Measurements from ENCODE around the gene IFITM5.
A peak's percentile ranks its signal among the peaks of the same experiment; 100 is the strongest.
"Not testable (repeated sequence)": the region's sequence is repeated elsewhere in the genome, so short reads cannot be mapped to it uniquely, and the experiment has no call there.

IFITM5 gene

DNA sequence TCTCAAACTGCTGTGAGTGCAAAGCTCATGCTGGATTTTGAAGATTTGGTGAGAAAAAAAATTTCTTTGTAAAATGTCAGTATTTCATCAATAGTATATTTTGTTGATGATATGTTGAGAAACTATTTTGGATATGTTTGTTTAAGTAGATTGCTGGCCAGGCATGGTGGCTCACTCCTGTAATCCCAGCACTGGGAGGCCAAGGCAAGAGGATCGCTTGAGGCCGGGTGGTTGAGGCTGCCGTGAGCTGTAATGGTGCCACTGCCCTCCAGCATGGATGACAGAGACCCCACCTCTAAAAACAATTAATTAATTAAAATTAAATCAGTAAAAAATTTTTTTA is 28.2 kb upstream of the IFITM5 start:
- no peak for DNase-seq

DNA sequence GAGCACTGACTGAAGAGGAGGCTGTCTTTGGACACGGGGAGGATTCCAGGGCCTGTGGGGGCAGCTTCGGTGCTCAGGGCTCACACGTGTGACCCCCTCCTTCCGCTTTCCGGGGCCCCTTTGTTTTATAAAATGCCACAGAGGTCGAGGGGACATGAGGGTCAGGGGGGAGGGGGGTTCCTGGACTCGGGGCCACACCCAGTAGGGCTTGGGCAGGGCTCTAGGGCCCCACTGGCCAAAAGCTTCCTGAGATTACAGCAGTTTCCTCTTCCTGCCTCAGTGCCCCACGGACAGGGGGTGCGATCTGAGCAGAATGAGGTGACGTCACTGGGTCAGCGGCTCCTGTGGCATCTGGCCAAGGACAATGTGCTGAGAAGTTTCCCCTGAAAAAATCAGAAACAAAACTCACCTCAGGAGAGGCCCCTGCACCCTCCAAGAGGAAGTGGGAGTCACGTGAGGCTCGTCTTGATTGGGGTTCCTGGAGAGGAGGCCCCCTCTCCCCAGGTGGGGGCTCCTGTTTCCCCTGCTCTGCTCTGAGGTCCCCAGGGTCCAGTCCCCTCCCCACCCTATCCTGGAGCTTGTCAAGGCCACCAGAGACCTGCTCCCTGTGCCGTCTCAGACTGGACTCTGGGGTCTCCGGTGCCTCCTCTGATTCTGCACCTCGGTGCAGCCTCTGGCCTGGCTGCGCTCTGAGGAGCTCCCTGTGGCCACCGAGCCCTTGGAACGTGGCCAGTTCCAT is 27.7 kb upstream of the IFITM5 start:
- DNase-seq, result no peak

DNA sequence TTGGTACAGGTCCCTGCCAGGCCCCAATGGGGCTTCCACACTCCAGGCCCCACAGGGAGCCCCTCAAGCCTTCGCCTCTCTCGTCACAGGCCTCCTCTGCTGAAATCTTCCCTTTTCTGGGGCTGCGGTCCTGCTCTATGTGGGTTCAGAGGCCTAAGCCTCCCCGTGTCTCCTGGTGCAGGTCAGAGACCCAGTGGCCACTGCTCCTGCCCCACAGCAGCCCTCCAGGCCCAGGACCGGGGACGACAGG is 27.2 kb upstream of the IFITM5 start:
- DNase-seq, result no peak

DNA sequence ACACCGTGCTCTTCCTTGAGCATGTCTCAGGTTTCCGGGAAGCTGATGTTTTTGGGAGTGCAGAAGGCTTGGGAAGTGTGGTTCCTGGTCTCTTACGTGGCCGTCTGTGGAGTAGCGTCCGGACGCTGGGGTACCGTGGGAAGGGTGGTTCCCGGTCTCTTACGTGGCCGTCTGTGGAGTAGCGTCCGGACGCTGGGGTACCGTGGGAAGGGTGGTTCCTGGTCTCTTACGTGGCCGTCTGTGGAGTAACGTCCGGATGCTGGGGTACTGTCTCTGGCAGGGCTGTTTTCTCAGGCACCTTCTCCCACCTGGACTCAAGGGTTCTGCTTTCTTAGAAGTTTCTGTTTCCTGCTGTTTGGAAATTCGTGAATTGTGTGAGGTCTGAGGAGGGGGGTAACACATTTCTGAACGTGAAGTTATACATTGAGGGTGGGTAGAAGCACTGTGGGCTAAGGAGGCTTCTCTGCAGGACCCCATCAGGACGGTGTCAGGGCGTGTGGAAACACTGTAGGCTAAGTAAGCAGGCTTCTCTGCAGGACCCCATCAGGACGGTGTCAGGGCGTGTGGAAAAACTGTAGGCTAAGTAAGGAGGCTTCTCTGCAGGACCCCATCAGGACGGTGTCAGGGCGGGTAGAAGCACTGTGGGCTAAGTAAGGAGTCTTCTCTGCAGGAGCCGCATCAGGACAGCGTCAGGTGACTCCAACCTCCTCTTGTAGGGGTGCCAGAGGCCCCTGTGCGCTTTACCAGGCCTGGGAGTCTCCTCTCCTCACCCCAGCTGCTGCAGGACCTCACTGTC is 26.7 kb upstream of the IFITM5 start:
- DNase-seq, result no peak

DNA sequence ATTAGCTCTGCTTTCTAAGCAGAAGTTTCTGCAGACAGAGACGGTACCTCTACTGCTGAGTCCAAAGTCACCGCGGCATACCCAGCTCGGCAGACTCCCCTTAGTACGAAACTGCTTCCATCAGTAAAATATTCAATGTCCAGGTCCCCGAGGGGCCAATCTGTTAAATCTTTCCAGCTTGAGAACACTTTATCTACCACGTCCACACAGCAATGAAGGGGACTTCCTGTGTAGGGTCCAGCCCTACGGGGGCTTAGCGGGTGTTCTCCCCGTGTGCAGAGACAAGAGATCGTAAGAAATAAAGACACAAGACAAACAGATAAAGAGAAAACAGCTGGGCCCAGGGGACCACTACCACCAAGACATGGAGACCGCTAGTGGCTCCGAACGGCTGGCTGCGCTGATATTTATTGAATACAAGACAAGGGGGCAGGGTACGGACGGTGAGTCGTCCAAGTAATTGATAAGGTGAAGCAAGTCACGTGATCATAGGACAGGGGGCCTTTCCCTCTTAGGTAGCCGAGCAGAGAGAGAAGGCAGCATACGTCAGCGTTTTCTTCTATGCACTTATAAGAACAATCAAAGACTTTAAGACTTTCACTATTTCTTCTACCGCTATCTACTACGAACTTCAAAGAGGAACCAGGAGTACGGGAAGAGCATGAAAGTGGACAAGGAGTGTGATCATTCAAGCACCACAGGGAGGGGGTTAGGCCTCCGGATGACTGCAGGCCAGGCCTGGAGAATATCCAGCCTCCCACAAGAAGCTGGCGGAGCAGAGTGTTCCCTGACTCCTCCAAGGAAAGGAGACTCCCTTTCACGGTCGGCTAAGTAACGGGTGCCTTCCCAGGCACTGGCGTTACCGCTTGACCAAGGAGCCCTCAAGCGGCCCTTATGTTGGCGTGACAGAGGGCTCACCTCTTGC is 25.5 kb upstream of the IFITM5 start:
- not testable (repeated sequence) for DNase-seq

DNA sequence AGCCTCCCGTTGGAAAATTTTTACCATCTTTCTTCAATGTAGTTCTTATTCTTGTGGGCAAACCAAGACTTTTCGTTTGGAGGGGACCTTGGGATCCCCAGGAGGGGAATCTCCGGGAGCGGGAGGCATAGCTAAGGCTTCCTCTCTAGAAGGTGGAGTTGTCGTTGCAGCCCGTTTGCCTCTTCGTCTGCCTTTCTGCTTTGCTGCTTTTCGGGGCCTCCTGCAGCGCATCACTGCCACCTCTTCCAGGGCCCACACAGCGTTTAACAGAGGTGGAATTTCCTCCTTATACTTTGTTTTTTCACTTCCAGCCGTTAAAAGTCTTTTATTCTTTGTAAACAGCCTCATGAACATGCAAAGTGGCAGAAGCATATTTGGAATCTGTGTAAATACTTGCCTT is 24.8 kb upstream of the IFITM5 start:
- no peak for DNase-seq

DNA sequence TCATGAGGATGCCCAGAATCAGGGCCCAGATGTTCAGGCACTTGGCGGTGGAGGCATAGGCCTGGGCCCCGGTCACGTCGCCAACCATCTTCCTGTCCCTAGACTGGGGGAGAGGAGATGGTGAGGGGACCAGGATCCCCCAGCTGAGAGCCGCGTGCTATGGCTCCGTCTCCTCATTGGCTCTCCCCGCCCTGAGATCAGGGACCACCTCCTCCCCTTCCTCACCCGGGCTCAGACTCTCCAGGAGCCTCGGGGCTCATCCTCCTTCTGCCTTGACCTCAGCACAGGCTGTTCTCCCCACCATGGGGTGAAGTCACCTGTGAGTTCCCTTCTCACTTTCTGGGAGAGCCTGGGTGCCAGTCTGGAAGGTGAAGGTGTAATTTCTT is 20.6 kb upstream of the IFITM5 start:
- DNase-seq, result not testable (repeated sequence)

DNA sequence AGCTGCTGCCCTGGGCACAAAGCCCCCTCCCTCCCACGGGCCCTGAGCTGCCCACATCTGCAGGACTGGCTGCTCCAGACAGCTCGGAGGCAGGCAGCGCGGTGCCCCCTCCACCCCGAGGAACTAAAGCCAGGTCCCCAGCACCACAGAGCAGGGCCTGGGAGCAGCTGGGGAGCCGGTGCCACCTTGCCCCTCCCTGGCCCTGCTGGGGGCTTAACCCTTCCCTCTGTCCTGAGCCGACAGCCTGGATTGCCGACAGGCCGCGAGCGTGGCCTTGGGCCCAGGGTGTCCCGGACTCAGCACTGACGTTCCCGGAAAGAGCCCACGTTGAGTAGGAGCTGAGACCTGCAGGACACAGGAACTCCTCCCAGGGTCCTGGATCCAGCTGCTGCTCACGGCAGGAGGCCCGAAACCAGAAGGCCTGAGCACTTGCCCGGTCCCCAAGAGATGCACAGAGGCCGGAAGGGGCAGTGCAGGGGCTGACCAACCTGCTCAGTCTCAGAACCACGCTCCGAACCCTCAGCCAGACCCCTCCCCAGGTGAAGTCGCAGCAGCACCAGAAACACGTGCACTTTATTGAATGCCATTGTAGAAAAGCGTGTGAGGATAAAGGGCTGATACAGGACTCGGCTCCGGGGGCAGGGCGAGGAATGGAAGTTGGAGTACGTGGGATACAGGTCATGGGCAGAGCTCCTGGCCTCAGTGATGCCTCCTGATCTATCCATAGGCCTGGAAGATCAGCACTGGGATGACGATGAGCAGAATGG is 20.0 kb upstream of the IFITM5 start:
- peak in 1 of 2 experiments; percentile 44 for DNase-seq

DNA sequence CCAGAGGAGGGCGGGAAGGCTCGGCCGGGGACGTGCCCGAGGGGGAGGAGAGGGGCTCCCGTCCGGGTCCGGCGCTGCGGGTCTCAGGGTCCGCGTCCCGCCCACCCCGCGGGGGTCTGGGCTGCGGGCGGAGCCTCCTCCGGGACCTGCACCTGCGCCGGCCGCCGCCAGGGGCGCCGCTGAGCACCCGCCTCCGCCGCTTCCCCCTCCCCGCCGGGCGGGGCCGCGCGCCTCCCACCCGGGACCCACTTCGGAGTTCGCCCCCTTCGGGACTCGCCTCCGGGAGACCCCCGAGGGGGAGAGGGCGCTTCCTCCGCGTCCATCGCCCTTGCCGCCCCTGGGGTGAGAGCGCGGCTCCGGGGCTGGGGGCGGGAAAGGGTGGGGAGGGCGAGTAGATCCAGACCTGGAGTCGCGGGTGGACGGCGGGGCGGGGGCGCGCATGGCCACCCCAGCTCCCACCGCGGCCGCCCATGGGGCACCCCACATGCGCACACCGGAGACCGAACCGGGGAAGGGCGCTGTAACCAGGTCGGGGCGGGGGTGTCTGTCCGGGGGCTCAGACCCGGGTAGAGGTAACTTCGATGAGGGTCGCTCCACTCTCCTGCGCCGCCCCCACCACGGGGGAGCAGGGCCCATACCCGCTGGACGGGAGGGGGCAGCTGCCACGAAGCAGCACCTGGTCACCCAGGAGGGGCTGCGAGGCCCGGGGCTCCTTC is 19.2 kb upstream of the IFITM5 start:
- DNase-seq, result not testable (repeated sequence)

DNA sequence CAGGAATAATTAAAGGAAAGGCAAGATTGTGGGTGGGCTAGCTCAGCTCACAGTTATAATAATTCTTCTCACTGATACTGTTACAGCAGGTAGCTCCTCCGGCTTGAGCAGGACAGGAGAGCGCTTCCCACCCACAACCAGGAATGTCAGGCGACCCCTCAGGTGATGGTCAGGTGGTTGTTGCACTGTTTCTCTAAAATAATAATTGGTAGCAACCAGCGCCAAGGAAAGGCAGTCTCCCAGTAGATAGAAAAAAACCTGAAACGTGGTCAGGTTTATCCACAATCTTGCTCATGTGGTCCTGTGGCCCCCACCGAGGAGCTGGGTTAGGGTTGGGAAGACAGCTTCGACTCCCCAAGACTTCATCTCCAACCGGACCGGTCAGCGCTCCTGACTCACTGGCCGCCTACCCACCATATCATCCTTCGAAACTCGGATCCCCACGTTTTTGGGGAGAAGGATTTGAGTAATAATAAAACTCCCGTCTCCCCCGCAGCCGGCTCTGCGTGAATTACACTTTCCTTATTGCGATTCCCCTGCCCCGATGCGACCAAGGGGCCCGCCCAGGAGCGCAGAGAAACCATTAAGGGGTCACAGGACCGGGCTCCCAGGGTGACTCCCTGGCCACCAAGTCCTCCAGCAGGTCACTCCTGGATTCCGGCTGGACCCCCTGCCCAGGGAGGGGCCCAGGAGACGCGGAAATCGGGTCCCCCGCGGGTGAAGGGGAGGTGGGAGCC is 18.5 kb upstream of the IFITM5 start:
- not testable (repeated sequence) for DNase-seq

DNA sequence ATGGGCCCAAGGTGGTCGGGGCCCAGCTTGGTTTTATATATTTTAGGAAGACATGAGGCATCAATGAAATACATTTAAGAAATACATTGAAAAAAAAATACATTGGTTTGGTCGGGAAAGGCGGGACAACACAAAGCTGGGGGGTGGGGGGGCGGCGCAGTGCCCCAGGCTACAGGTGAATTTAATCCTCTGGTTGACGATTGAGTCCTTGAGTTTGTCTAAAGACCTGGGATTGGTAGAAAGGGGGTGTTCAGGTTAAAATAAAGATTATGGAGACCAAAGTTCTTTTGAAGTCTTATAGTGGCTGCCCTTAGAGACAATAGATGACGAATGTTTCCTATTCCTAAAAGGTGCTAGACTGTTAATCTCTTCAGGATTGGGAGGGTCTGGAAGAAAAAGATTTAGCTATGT is 17.6 kb upstream of the IFITM5 start:
- DNase-seq, result no peak

DNA sequence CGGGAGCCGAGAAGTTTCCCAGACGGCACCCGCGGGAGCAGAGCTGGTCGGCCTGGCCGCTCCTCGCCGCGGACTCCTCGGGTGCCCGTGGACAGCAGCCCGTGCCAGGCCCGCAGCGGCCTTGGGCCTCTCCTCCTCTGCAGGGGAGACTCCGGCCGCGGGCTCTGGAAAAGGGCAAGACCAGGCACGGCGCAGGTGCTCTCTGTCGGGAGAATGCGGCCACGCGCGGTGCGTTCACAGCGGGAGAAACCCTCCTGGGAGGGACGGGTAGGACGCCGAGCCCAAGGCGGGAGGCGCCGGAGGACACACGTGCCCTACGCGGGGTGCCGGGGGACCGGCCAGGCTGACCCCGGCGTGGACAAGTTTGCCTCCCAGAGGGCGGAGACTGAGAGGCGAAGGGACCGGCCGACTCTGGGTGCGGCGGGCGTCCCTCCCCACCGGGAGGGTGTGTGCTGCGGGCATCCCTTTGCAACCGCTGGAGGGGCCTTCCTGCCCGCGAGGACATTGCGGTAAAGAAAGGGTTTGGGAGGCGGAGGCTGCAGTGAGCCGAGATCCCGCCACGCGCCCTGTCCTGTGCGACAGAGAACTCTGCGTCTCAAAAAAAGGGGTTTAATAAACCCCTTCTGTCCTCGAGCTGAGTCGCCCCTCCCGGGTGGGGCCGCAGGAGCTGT is 16.8 kb upstream of the IFITM5 start:
- DNase-seq, result no peak

DNA sequence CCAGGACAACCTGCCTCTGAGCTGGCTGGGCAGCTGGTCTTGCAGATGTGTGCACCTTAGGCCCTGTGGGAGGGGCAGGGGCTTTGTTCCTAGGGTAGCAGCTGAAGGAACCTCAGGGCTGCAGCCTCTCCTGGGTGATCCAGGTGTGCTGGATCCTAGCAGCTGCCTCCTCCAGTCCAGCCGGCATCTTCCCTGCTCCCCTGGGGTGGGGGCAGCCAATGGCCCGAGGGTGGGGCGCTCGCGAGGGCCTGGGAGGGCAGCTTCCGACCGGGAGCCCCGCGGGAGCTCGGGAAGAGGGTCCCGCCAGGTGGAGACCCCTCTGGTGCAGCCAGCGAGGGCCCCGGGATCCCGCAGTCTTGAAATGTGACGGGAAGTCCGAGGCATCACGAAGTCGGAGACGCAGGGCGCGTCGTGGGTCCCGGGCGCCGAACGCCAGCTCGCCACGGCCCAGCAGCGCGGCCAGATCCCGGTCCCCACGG is 16.2 kb upstream of the IFITM5 start:
- no peak for DNase-seq

DNA sequence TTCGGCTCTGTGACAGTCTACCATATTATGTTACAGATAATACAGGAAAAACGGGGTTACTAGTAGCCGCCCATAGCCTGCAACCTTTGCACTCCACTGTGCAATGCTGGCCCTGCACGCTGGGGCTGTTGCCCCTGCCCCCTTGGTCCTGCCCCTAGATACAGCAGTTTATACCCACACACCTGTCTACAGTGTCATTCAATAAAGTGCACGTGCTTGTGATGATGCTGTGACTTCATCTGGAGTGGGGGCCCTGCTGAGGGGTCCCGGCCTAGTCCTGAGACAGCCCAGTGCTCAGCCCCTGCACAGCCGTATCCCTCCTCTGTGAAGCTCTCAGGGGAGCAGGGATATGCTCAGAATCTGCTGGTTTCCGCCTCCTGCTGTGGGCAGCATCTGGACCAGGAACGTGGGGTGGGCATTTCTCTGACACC is 15.7 kb upstream of the IFITM5 start:
- DNase-seq, result no peak

DNA sequence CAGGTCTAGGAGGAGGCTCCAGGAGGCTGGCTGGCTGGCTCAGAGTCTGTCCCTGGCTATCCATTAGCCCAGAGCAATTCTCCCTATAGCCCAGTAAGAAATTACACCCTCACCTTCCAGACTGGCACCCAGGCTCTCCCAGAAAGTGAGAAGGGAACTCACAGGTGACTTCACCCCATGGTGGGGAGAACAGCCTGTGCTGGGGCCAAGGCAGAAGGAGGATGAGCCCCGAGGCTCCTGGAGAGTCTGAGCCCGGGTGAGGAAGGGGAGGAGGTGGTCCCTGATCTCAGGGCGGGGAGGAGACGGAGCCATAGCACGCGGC is 15.2 kb upstream of the IFITM5 start:
- DNase-seq, result not testable (repeated sequence)

DNA sequence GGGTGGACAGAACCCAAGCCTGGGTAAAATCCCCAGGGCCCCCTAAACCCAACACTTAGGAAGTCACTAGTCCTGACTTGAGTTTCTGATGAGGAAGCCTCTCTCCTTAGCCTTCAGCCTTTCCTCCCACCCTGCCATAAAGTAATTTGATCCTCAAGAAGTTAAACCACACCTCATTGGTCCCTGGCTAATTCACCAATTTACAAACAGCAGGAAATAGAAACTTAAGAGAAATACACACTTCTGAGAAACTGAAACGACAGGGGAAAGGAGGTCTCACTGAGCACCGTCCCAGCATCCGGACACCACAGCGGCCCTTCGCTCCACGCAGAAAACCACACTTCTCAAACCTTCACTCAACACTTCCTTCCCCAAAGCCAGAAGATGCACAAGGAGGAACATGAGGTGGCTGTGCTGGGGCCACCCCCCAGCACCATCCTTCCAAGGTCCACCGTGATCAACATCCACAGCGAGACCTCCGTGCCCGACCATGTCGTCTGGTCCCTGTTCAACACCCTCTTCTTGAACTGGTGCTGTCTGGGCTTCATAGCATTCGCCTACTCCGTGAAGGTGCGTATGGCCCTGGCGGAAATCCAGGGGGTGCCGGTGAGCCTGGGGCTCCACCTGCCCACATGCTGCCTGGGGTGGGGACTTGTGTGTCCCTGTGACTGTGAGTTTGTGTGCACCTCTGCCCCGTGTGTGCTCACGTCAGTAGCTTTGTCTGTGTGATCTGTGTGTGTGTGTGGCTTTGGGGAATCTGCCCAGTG is 14.6 kb upstream of the IFITM5 start, which contains the start of gene IFITM1:
TSS of gene IFITM1 (plus strand) at position 254 of the 767 bp plus-strand sequence. CDS start at position 385, 131 bp downstream.
- DNase-seq, result no peak

DNA sequence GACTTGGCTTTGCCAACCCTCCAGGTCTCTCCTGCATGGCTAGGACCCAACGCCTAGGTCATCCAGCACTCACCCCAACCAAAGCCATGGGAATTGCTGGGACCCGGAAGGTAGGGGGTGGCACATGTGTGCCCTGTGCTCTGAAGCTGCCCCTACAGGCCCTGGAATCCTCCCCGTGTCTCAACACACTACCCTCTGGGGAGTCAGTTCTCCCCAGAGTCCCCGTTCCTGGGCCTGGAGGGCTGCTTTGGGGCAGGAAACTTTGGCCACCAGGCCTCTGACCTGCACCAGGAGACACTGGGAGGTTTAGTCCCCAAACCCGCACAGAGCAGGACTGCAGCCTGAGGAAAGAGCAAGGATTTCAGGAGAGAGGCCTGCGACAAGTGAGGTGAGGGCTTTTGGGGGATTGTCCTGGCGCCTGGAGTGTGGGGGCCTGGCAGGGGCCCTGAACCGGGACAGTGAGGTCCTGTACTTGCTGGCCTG is 14.0 kb upstream of the IFITM5 start:
- no peak for DNase-seq

DNA sequence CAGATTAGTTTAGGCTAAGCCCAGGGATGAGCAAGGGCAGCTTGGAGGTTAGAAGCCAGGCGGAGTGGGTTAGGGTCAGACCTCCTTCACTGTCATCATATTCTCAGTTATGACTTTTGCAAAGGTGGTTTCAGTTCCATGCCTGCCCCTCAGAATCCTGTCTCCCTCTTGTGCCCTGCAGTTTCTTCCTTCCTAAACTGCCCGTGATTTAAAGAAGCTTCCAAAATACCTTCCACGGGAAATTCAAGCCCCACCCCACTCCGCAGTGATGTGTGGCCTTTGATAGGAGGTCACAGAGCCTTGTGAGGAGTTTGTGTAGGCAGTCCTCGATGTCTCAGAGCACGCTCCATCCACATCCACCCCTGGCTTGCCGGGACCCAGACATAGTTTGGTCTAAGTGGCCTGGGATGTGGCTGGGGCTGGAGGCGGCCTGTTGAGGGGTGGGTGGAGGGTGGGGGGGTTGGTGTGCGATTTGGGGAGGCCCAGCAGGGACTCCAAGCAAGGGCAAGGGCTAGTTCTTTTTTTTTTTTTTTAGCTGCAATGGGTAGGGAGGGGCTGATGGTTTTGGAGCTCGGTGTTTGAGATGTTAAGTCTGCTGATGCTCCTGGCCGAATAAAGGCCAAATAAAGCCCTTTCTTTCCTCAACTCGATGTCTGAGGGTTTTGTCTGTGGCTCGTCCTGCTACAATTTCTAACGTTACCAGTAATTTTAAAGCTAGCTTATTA is 12.9 kb upstream of the IFITM5 start:
- DNase-seq, result no peak
